Sigmoid colon (tissue), 4 donors: ENCODE measurements around the gene AKAP14.

Experiments used
- EP300 ChIP-seq, 4 donors: sonication (generic); formaldehyde crosslinking; IDR thresholded peaks; one replicate each; pipeline ENCODE4 v1.6.1; 2017; ENCODE audit warnings: antibody characterized with exemption in 4 of 4
- POLR2A ChIP-seq, 2 donors: fragments of 450-650 bp; IDR thresholded peaks; one replicate each; pipeline ENCODE4 v1.6.1; 2016; ENCODE audit warnings: antibody characterized with exemption in 2 of 2, mild to moderate bottlenecking in 2 of 2, moderate library complexity in 2 of 2
- POLR2AphosphoS5 ChIP-seq, 4 donors: sonication (generic); formaldehyde crosslinking; IDR thresholded peaks; one replicate each; pipeline ENCODE4 v1.6.1; 2017; ENCODE audit warnings: antibody characterized with exemption in 4 of 4
- TF ChIP-seq, protein P1 (sequence below), 4 experiments: fragments of 450-650 bp in 3 of 4; fragments of 200-600 bp in 1 of 4; IDR thresholded peaks; one replicate each; pipeline ENCODE4 v1.5.1; 2016 to 2019; ENCODE audit warnings: antibody characterized with exemption in 4 of 4, mild to moderate bottlenecking in 3 of 4, moderate library complexity in 2 of 4

DNA sequence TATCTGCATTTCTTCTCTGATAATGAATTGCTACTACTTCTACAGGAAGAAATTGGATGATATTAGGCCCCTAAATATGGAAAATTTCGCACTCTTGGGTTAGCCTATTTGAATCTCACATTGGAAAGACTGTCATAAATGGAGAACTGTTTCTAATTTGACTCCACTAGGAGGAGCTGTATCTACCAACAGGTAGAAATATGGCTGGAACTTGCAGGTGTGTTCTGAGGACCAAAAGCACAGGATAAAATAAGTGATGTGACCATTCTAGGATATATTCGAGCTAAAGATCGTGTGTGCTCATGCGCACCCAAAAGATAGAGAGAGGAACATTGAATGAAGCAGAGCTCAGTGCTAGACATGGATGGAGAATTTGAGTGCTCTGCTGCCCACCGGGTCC is 52.7 kb downstream of the AKAP14 start:
- TF ChIP-seq POLR2AphosphoS5 (IDR thresholded peaks at IDR 0.05), result no peak
- TF ChIP-seq, protein P1, sequence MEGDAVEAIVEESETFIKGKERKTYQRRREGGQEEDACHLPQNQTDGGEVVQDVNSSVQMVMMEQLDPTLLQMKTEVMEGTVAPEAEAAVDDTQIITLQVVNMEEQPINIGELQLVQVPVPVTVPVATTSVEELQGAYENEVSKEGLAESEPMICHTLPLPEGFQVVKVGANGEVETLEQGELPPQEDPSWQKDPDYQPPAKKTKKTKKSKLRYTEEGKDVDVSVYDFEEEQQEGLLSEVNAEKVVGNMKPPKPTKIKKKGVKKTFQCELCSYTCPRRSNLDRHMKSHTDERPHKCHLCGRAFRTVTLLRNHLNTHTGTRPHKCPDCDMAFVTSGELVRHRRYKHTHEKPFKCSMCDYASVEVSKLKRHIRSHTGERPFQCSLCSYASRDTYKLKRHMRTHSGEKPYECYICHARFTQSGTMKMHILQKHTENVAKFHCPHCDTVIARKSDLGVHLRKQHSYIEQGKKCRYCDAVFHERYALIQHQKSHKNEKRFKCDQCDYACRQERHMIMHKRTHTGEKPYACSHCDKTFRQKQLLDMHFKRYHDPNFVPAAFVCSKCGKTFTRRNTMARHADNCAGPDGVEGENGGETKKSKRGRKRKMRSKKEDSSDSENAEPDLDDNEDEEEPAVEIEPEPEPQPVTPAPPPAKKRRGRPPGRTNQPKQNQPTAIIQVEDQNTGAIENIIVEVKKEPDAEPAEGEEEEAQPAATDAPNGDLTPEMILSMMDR (IDR thresholded peaks at IDR 0.05), result no peak
- TF ChIP-seq POLR2A (IDR thresholded peaks at IDR 0.05), result no peak
- no peak for TF ChIP-seq EP300 (IDR thresholded peaks at IDR 0.05)
